Measurements from ENCODE around the gene IL20.

Gene IL20

DNA sequence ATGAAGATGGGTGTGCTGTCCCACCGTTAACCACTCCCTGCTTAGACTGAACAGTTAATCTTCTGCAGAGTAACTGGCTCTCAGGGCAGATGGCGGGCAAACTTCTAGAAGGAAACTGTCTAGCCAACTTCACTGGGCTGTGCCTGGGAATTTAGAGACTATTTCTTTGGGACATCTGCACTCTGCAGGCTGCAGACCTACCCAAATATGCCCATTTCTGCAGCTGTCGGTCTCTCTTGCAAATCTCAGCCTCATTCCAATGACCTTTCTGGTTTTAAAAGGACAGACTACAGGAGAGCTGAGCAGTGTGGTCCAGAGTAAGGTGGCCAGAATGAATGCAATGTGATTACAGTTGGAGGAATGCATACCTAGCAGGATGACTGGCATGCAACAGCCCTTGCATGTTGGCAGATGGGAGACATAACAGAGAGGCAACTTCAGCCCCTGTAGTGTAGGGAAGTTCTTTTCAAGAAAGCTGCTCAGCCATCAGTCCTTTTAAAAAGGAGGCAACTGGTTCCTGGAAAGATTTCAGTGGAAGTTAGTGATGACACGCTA, 26.3 kb upstream of the IL20 start:
- H3K4me3 ChIP-seq (ENCODE audit: control insufficient read depth, low read depth, low read length): no peak overlapping the region
- no peak for DNase-seq (ENCODE audit: low read depth)
- TF ChIP-seq, protein P1, sequence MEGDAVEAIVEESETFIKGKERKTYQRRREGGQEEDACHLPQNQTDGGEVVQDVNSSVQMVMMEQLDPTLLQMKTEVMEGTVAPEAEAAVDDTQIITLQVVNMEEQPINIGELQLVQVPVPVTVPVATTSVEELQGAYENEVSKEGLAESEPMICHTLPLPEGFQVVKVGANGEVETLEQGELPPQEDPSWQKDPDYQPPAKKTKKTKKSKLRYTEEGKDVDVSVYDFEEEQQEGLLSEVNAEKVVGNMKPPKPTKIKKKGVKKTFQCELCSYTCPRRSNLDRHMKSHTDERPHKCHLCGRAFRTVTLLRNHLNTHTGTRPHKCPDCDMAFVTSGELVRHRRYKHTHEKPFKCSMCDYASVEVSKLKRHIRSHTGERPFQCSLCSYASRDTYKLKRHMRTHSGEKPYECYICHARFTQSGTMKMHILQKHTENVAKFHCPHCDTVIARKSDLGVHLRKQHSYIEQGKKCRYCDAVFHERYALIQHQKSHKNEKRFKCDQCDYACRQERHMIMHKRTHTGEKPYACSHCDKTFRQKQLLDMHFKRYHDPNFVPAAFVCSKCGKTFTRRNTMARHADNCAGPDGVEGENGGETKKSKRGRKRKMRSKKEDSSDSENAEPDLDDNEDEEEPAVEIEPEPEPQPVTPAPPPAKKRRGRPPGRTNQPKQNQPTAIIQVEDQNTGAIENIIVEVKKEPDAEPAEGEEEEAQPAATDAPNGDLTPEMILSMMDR (IDR thresholded peaks at IDR 0.05; ENCODE audit: control insufficient read depth, insufficient read depth, low read depth, low read length, missing control alignments): no peak

DNA sequence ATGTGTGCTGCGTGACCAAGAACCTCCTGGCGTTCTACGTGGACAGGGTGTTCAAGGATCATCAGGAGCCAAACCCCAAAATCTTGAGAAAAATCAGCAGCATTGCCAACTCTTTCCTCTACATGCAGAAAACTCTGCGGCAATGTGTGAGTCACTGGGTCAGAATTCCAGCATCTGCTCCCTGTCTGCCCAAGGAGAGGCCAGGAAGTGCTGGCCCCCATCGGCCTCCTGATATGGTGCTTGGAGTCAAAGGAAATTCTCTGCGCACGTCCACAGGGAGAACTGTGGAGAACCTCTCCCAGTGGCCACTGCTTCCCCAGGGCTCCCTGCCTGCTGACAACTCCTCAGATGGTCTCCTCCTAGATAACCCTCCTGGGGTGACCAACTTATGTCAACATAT, 25.6 kb upstream of the IL20 start:
- no peak overlapping the region for H3K4me3 ChIP-seq (ENCODE audit: control insufficient read depth, low read depth, low read length)
- DNase-seq (ENCODE audit: low read depth): peak; percentile 56
- TF ChIP-seq, protein P1 (IDR thresholded peaks at IDR 0.05; ENCODE audit: control insufficient read depth, insufficient read depth, low read depth, low read length, missing control alignments): no peak

DNA sequence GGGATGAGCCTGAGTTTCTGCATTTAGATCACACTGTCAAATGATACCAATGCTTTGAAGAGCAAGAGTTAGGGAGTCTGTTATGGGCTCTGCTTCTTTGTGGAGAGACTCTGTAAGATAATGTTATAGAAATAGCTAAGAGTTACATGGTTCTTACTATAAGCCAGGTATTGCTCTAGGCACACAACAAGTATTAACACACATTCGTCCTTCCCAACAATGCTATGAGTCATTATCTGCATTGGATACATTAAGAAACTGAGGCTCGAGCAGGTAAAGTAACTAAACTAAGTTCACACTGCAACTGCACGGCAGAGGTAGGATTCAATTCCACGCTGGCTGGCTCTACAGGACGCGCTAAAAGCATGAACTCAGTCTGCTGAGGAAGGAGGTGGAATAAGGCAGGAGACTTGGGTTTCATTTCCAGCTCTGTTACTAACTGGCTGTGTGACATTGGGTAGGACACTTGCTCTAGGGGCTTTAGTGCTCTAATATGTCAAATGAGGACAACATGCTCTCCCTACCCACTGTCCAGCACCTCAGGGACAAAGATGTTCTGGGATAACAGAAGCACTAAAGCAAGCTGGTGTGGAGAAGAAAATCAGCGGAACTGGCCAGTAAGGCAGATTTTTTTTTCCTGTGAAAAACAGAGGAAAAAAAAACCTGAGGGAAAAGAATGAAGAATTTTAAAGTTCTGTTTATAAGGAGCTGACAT, 23.7 kb upstream of the IL20 start:
- no peak overlapping the region for H3K4me3 ChIP-seq (ENCODE audit: control insufficient read depth, low read depth, low read length)
- no peak for DNase-seq (ENCODE audit: low read depth)
- TF ChIP-seq, protein P1 (IDR thresholded peaks at IDR 0.05; ENCODE audit: control insufficient read depth, insufficient read depth, low read depth, low read length, missing control alignments): no peak

DNA sequence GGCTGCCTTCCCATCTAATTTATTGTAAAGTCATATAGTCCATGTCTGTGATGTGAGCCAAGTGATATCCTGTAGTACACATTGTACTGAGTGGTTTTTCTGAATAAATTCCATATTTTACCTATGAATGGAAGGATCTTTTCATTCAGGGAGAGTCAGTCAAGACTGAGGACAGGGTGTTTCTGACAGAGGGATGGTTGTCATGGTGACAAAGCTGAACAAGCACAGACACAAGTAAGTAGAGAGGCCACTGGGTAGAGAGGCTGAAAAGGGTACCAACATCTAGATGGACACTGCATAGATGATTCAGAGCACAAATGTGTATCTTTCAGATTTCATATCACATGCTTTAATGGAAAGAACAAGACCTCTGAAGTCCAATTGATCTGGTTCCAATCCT, 22.6 kb upstream of the IL20 start:
- no peak overlapping the region for H3K4me3 ChIP-seq (ENCODE audit: control insufficient read depth, low read depth, low read length)
- no peak for DNase-seq (ENCODE audit: low read depth)
- TF ChIP-seq, protein P1 (IDR thresholded peaks at IDR 0.05; ENCODE audit: control insufficient read depth, insufficient read depth, low read depth, low read length, missing control alignments): no peak

DNA sequence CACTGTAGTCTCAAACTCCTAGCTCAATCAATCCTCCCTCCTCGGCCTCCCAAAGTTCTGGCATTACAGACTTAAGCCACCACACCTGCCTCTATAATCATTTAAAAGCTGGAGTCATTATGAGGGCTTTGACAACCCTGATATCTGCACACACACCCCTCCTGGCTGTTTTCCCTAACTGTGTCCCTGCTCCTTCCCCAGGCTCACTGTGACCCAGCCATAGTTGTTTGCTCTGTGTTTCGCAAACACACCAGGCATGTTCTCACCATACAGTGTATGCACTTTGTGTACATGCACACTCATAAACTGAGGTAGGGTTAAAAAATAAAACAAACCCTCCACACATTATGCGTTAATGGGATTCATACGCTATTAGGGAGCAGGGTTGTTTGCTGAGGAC, 21.8 kb upstream of the IL20 start:
- TF ChIP-seq, protein P1 (IDR thresholded peaks at IDR 0.05; ENCODE audit: control insufficient read depth, insufficient read depth, low read depth, low read length, missing control alignments): no peak
- no peak for DNase-seq (ENCODE audit: low read depth)

DNA sequence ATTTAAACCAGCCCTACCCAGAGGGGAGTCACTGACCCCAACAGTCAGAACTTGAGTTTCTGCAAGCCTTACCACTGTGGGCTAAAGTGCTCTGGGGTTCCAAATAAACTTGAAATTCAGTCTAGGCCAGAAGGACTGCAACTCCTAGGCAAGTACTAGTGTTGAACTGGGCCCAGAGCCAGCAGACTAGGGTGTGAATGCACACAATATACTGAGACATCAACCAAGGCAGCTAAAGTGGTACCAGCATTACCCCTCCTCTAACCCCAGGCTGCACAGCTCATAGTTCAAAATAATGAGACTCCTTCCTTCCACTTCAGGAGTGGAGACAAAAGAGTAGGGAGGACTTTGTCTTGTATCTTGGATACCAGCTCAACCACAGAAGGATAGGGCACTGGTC, 18.9 kb upstream of the IL20 start:
- no peak overlapping the region for H3K4me3 ChIP-seq (ENCODE audit: control insufficient read depth, low read depth, low read length)
- TF ChIP-seq, protein P1 (IDR thresholded peaks at IDR 0.05; ENCODE audit: control insufficient read depth, insufficient read depth, low read depth, low read length, missing control alignments): no peak
- DNase-seq (ENCODE audit: low read depth): no peak

More for the DNA sequence above, 21.8 kb upstream of the IL20 start:
- H3K4me3 ChIP-seq (ENCODE audit: control insufficient read depth, low read depth, low read length): no peak overlapping the region

Measured in AG09309 (cell line).